ENCODE results near the gene PLXNA2.

Gene PLXNA2

DNA sequence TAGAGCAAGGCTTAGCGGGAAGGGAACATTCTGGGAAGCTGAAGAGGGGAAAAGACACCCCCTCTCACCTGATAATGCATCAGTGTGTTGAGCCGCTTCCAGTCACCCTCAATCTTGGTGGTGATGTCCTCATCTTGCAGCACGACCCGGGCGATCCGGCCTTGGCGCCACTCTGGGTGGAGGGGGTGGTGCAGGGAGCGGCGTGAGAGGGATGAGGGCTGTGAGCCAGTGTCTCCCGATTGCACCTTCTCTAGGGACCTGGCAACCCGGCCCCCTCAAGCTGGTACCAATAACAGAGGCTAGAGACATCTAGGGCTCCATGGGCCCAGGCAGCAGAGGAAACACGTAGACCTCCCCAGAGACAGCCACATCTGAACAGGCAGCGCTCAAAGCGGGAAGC, 205.9 kb downstream of the PLXNA2 start:
- DNase-seq = no peak

DNA sequence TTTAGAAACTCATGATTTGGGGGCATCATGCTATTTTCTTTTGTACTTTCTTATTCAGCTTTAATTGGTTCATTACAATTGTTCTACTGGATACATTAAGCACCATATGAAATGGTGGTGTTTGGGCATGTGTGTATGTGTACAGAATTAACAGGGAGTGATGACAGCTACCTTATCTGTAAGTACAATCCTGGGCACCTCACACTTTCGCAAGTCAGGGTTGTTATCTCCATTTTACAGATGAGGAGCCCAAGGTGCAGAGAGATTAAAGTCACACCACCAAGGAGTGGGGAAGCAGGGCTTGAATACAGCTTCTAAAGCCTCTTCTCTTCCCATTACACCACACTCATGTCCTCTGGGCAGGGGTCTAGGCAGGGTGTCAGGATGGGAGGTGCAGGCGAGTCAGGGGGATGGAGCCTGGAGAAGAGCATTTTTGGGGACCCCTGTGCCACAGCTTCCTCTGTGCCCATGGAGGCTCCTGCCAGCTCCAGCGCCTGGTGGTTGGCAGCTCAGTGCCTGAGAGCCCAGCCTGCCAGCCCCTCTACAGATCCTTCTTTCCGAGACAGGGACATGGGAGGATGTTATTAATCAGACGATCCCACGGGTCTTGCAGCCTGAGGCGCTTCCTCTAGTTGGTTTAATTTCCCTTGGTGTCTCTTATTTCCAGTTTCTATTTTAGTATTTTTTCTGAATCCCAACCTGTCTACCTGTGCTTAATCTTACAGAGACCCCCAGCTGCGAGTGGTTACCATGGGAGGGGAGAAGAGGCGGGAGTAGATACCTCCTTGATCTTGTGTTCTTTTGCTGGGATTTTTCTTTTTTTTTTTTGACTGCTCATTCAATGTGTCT, 207.0 kb downstream of the PLXNA2 start:
- no peak for DNase-seq

DNA sequence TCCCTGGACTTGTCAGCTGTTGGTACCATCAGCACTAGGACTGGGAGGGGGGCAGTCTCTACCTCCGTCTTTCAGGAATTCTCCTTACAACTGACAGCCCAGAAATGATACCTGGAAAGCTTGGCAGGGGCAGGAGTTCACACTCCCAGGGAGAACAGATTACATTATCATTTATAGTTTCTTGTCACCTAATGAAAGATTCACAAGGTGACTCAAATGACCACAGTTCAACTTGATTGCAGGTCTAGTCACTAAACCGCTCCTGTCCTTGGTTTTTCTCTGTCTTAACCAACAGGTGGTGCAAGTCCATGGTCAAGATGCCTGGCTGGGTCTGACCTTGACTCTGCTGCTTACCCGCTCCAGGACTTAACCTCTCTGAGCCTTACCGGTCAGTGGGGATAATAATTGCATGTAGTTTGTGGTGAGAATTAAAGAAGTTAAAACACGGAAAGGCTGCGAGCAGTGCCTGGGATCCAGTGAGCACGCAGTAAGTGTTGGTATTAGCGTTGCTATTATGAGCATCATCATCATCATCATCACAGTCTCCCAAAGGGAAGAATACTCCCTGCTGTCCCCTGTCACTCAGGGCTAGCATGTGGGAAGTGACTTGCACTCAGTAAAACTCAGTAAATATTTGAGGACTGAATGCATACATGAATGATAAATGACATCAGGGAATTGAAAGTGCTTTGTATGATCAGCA, 207.9 kb downstream of the PLXNA2 start:
- DNase-seq = no peak

DNA sequence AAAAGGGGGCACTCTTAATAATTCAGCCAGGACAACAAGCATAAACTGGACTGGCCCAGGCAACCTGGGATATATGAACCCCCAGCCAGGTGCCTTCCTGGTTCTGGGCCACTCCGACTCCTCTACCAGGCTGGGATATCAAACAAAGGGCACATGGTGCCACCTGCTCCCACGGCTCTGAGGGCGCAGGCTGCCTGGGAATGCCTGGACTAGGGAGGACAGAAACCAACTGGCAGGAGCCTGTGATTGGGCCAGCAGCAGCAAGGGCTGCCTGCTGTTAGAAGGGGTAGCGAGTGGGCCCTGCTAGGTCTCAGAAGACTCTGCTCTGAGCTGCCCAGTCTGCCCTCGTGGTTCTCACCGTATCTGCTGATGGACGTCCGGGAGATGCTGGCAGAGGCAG, 210.0 kb downstream of the PLXNA2 start:
- DNase-seq = no peak

DNA sequence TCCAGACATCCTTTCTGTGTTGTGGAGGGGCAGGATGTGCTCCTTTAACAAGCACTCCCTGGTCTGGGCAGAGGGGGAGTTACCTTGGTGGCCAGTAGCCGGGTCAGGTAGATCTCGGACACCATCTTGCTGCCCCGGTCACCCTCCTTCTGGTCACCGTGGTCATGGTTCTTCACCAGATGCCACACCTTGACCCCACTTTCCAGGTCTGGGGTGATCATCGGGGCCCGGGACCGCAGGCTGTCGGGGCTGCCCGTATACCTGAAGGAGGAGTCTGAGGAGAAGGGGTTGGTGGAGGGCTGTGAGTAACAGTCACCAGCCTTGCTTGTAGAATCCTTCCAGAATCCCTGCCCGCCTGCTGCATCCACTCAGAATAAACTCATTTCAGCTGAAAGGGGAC, 210.9 kb downstream of the PLXNA2 start:
- no peak for DNase-seq

DNA sequence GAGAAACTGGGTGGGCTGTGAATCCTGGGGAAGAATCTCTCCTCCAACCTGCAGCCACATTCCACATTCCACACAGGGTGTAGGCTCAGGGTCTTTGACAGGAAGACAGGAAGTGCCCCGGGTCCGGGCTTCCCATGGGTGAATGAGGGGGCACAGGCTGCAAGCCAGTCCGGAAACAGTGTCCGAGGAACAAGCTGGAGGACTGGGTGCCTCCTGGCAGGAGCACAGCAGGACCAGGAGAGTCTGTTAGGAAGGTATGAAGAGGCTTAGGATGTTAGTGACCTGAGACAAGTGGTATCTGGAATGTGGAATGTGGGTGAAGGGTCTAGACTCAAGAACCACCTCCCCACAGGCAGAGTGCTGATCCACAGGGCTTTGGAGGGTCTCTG, 212.3 kb downstream of the PLXNA2 start:
- DNase-seq = no peak

DNA sequence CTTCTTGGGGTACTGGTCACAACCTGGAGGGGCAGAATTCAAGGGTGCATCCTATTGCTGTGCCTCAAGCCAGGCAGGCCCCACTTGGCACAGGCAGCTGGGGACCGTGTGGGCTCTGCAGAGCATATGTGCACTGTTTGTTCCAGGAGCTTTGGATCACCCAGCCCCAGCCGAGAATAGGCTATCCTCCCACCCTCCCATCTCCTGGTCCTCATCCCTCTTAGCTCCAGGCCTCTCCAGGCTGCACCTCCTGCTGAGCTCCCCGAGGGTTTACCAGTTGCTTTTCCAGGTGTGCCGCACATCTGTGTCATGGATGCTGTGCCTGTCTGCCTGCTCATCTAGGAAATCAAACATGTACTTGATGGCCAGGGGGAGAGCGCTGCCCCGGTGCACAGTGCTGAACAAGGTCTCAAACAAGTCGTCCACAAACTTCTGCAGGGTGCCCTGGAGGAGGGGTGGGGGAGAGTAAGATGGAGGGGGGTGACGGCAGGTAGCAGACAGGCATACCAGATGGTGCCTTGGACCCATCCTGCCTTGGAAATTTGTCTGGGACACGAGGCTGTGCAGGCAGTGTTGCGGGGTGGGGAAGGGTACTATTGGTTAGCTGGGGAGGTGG, 212.8 kb downstream of the PLXNA2 start:
- DNase-seq = no peak

DNA sequence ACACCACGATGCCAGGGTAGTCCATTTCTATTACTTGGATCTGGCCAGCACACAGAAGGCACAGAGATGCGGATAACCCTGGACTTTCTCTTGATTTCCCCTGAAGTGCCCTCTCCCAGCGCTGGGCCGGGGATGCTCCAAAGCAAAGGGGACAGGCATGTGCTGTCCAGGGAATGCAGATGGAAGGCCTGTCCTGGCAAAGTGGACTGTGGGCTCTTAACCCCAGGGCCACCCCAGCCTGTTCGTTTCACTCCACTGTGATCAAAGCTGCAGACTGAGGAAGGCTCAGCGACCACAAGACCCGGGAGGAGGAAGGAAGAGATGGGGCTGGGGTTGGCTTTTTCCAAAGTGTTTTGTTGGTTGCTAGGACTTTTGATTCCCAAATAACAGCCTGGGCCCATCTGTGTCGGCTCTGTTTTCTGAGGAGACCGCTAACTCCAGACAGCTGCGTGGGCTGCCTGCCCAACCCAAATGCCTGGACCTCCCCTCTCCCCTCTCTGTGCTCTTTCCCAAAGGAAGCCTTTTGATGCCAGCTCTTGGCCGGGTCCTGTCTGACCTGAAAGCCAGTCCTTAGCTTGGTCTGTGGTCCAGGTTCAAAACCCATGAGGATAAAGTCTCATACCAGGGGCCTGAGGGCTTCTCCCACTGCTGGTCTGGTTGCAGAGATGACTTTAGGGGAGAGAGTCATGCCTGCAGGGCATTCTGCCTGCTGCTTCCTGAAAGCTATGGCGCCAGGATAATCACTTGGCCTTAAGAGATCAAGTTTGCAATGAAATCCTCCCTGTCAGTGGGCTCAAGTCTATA, 213.7 kb downstream of the PLXNA2 start:
- no peak for DNase-seq

DNA sequence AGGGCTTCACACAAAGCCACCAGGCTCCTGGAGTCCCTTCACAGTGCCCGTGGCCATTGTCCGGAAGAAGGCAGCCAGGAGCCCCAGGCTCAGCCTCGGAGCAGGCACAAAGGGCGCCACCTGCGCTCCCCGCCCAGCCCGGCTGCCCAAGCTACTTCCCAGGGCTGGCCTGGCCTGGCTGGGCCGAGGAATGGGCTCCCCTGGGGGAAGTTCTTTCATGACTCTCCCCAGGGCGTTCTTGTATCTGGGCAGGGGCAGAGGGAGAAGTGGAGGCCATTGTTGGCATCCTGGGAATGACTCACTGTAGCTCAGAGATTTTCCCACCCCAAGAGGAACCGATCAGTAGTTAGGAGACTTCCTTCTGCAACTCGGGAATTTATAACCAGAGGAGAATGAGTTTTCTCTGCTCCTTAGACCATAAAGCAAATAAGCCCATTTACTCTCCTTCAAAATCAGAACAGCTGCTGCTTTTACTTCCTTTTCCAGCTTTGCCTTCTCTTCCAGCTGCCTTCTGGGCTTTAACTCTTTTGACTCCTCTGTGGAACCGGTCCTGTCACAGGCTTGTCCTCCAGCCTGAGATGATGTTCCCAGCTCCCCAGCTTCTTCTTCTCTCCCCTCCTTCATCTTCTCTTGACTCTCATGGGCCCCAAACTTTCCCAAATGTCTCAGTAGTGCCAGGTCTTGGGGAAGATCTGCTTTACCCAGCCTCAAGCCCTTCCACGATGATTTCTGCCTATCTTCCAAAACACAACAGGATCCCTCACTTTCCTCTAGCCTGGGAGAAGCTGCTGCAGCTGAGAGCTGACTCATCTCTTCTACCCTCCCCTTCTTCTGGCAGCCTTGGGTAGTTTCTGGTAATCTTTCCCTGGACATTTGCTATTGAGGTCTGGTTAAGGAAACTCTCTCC, 214.6 kb downstream of the PLXNA2 start:
- no peak for DNase-seq

DNA sequence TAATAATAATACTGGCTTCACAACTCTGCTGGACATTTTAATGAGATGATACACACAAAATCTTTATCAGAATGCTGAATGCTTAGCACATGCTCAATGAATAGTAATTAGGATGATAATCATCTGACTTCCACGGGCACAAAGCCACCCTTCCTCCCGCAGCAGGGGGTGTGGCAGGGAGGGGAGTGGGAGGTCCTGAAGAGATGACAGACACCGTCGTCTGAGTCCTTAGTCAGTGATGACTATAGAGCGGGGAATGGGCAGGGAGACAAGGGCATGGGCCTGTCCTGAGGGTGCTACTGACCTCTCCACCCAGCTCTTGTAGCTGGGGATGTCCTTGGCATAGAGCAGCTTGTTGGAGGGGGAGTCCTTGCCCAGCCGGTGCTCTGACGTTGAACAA, 215.7 kb downstream of the PLXNA2 start:
- no peak for DNase-seq

DNA sequence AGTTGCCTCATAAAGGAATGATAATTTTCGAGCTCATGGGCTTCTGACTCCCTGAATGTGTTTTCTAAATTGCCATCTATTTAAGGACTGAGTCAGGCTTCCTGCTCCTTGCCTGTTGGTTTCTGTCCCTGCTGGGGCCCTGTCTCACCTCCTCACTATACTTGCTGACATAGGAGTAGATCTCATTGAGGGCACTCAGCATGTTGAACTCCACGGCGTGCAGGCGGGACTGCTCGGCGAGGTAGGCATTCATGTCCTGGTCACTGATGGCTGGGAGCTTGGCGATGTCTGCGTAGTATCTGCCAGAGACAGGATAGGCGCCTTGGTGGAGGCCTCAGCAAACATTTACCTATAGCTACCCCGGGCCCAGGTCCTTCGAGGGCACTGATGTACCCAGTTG, 216.3 kb downstream of the PLXNA2 start:
- DNase-seq = no peak

DNA sequence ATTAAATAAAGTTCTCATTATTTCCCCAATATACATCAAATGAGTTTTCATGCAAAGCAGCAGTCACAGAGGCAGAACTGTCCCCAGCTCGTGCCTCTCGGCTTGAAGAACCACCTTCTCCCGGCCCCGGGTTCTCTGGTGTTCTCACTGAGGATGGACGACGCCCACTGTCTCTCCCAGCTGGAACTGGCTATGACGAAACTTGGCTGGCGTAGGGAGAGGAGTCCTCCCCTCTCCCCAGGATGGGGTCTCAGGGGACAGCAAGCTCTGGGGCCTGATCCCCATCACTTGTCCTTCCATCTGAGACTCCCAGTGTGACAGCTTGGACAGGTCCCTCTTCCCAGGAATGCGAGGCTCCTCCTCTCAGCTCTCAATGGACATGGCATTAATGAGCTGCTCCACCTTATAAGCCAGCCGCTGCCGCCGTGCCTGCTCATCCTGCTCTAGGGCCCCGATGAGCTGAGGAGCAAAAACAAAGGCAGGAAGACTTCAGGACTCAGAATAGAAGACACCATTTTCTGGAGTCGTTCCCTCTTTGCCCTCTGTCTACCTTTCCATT, 217.2 kb downstream of the PLXNA2 start:
- no peak for DNase-seq

DNA sequence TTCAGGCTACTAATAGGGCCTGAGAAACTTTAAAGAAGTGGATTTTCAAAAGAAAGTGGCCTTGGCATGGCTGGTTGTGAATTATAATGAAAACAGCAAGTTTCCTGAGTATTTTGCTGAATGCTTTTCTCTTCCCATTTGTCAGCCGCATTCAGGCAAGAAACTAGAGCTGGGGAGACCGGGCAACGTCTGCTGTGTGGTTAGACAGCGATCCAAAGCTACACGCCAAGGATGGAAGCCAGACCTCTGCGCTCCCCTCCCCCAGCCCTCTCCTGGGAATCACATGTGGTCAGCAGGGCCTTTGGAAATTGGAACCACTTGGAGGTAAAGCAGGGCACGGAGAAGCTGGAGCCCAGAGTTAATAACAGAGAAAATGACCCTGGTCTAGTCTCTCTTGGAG, 219.2 kb downstream of the PLXNA2 start:
- no peak for DNase-seq

DNA sequence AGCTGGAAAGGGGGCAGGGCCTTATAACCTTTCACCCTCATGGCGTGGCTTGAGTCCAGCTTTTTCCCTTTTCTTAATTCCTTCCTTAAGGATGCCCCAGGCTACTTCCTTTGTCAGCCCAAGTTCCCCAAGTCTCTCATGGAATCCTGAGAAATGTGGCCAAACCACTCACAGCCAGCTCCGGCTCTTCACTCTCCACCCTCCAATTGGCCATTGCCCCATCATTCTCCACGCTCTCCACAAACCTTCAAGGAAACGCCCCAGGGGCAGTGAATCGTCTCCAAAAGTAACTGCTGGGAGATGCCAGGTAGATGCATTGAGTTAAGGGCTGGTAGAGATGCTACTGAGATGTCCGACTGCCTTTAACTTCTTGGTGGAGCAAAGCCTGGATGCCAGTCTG, 219.8 kb downstream of the PLXNA2 start:
- DNase-seq = no peak

DNA sequence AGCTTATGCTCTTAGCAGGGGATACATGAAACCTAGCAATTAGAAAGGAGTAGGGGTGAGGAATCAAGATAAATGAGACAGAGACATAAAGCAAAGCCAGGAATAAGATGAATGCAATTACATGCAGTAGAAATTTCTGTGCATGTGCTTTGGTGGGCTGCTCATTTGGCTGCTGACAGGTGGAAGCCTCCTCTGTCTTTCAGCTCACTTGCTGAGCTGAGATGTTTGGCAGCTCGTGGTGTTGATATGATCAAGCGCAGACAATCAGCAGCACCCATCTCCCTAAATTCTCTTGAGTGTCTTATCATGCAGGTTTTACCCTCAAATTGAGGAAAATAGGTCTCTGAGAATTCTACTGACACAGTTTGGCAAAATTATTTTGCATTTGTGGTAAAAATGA, 224.9 kb downstream of the PLXNA2 start:
- DNase-seq = no peak

DNA sequence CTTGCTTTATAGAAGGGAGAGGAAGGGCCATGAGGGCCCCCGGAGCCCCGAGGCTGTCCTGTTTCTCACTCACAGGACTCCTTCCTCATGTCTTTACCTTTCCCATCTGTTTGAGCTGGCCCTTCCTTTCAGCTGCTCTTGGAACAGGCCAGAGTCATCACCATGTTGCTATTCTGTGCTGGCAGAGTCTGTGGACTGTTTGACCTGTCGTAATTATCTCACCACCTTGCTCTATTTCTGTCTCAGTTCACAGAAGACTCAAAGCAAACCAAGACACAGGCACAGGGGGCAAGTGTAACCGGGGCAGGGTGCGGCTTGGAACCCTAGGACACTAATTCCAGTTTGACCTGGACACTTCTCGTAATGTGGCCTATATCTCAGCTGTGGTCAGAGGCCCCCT, 228.9 kb downstream of the PLXNA2 start:
- DNase-seq = no peak

DNA sequence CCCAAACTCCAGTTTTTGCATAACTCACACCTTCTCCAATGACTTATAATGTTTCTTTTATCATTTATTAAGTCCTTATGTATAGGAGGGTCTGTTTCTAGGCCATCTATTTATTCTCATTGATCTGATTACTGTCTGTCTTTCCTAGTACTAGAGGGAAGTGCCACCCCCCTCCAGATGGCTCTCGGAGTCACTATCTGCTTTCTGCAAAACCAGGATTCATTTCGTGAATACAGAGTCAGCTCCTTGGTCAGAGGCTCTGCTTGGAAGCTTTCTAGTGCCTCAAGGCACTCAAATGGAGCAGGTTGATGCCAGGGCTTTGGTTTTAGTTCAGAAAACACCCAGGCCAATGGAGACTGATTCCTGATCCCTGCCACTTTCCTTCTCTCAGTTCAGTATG, 231.0 kb downstream of the PLXNA2 start:
- DNase-seq = no peak

DNA sequence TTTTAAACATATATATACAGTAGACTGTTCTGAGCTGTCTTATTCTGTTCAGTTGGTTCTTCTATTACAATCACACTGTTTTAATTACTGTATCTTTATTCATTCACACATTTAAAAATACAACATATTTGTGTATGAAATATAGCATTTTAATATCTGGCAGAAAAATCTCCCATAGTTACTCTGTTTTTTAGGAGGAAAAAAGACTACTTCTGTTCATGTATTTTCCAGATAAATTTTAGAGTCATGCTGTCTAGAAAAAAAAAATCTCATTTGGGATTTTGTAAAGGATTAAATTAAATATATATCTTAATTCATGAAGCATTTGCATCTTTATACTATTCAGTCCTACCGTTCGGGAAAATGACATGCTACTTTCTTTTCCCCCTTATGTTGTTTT, 231.5 kb downstream of the PLXNA2 start:
- DNase-seq = no peak

DNA sequence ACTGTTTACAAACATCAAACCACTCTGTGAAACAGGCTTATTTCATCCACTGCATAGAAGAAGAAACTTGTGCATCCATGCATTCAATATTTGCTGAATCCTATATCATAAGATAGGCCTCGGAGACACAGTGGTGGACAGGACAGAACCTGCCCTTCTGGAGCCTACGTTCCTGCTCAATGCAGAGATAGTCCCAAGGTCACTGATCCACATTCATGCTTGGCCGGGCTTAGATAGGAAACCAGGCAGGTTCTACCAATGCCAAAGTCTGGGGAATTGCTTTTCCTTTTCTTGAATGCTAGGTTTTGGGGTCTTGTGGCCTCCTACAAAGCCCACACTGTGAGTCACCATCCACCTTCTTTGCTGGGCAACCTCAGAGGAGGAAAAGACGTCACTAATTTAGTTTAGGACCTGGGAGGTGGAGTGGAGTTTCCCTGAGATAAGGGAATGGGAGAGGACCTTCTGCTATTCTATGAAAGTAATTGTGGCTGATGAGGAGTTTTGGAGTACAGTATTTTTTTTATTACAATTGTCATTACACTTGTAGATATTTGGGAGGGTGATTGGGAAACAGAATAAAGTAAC, 233.6 kb downstream of the PLXNA2 start:
- no peak for DNase-seq

DNA sequence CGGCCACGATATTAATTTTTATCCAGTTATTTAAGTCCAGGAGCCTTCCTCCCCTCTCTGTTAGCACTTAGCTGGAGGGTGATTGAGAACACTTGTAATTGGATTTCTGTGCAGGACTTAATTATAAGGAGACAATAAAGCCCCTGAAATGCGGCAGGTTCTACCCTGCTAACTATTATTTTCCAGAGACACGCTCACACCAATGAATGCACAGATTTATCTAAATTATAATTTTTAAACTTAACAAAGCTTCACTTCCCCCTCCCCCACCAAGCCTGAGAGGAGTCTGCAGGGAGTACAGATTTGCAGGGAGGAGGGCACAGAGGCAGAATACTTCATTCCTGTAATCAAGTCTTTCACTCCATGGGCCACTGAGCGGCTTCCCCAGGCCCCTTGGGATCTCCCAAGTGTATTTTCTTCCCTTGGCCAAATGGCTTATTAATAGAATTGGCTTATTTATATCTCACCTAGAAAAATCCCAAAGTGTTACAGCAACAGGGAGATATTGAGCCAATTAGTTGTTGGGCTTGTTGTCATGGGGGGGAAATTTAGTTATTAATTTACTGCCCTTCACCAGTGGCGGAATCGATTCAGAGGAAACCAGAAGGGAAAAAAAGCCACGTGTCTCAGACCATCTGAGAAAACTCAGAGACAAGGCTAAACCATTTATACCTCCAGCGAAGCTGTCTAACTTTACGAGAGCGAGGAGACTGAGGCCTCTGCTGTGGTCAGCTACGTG, 234.3 kb downstream of the PLXNA2 start:
- no peak for DNase-seq

DNA sequence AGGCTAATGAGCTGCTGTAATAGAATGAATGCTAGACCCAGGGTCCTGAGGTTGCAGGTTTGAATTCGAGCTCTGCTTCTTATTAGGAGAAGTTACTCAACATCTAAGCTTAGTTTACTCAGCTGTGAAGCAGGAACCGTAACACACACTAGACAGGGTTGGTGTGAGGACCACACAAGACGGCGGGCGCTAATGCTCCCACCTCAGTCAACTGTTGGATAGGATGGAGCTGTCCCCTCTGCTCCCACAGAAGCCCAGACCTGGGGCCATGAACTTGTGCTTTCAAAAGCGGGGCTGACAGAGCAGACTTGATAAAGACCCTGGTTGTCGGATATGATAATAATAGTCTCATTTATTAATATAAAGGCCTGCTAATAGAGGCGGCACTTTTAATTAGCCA, 234.9 kb downstream of the PLXNA2 start:
- no peak for DNase-seq

Data from DMS153 (cell line).